Loucy (cell line): ENCODE data around the gene ZC3H18.

Source experiments
- CTCF ChIP-seq: fragments of 200-600 bp; sonication (generic); conservative IDR thresholded peaks from 2 replicates; pipeline ENCODE4 v1.5.1; 2014; ENCODE audit warnings: mild to moderate bottlenecking, antibody characterized with exemption, low read length
- EZH2phosphoT487 ChIP-seq: fragments of 200-600 bp; IDR thresholded peaks from 2 replicates; pipeline ENCODE4 v1.6.1; 2018; ENCODE audit warnings: antibody characterized with exemption, mild to moderate bottlenecking, moderate library complexity, borderline replicate concordance

- no peak for TF ChIP-seq CTCF
- no peak for TF ChIP-seq EZH2phosphoT487
Measured at GRCh38 chr16:88595921-88596320, 25.7 kb downstream of the ZC3H18 start.
